GM19395 (cell line): ENCODE data around the gene DTX2.
"Not testable (repeated sequence)": the region's sequence is repeated elsewhere in the genome, so short reads cannot be mapped to it uniquely, and the experiment has no call there.

Experiments used
- ATAC-seq: cut with Tn5 transposase; IDR thresholded peaks from one replicate; pipeline ENCODE4 v1.9.1; 2021; ENCODE audit warnings: mild to moderate bottlenecking, moderate library complexity; ENCODE audit not compliant: unreplicated experiment

Gene DTX2

GRCh38 chr7:76461464-76462101, at the start of gene DTX2:
TSS of gene DTX2 (plus strand) at chr7:76461709. CDS start at chr7:76480510, 18,801 bp downstream.
- peak; percentile 98 for ATAC-seq

- no peak for ATAC-seq
Observed at GRCh38 chr7:76412249-76412648, 49.3 kb upstream of the DTX2 start.

- ATAC-seq: not testable (repeated sequence)
Observed at GRCh38 chr7:76417654-76418310, 43.7 kb upstream of the DTX2 start.

- not testable (repeated sequence) for ATAC-seq
Observed at GRCh38 chr7:76421097-76421496, 40.4 kb upstream of the DTX2 start.

- ATAC-seq: no peak
Observed at GRCh38 chr7:76423666-76424412, 37.7 kb upstream of the DTX2 start.

GRCh38 chr7:76424413-76425111, 36.9 kb upstream of the DTX2 start, which contains the start of gene ZP3:
TSS of gene ZP3 (plus strand) at chr7:76424950. CDS start at chr7:76424965, 15 bp downstream.
- ATAC-seq: no peak

GRCh38 chr7:76425156-76425555, 36.4 kb upstream of the DTX2 start:
- ATAC-seq: no peak

- ATAC-seq: not testable (repeated sequence)
Observed at GRCh38 chr7:76425558-76425957, 36.0 kb upstream of the DTX2 start.

GRCh38 chr7:76426246-76426645, 35.3 kb upstream of the DTX2 start:
- ATAC-seq: no peak

- ATAC-seq: no peak
Observed at GRCh38 chr7:76427635-76428034, 33.9 kb upstream of the DTX2 start.

GRCh38 chr7:76428149-76428823, 33.2 kb upstream of the DTX2 start:
- ATAC-seq: no peak

GRCh38 chr7:76428868-76429805, 32.4 kb upstream of the DTX2 start:
- no peak for ATAC-seq

- ATAC-seq: no peak
Observed at GRCh38 chr7:76430211-76430610, 31.3 kb upstream of the DTX2 start.

- ATAC-seq: no peak
Observed at GRCh38 chr7:76430836-76431235, 30.7 kb upstream of the DTX2 start.

- ATAC-seq: not testable (repeated sequence)
Observed at GRCh38 chr7:76437873-76438272, 23.6 kb upstream of the DTX2 start.

- not testable (repeated sequence) for ATAC-seq
Observed at GRCh38 chr7:76439120-76439888, 22.2 kb upstream of the DTX2 start.

GRCh38 chr7:76440404-76440803, 21.1 kb upstream of the DTX2 start:
- not testable (repeated sequence) for ATAC-seq

GRCh38 chr7:76441792-76442191, 19.7 kb upstream of the DTX2 start:
- ATAC-seq: peak; percentile 54
